Karpas-422 (cell line): Measurements from ENCODE around the gene ZC2HC1C. TPM values are rescaled to one million over a fixed set of nuclear protein-coding genes. Genes with fewer than 3 reads are reported as not detected.
A peak's percentile ranks its signal among the peaks of the same experiment; 100 is the strongest.

ENCODE experiments used
- DNase-seq: peaks from one replicate; pipeline ENCODE4 v3.0.0-alpha.2; 2015
- H2AFZ ChIP-seq: fragments of 200-600 bp; sonication (generic); 2 replicates; pipeline ENCODE4 v1.6.1; 2014; ENCODE audit warnings: antibody characterized with exemption, low read length, mixed read lengths
- H3K27ac ChIP-seq: fragments of 200-600 bp; sonication (generic); 2 replicates; pipeline ENCODE4 v1.5.1; 2014; ENCODE audit warnings: mild to moderate bottlenecking, low read length, moderate library complexity
- H3K27me3 ChIP-seq: fragments of 200-600 bp; sonication (generic); 2 replicates; pipeline ENCODE4 v1.6.1; 2014; ENCODE audit warnings: low read length, mixed read lengths
- H3K36me3 ChIP-seq: fragments of 200-600 bp; sonication (generic); 2 replicates; pipeline ENCODE4 v1.6.1; 2014; ENCODE audit warnings: low read length, mixed read lengths; ENCODE audit not compliant: insufficient read depth
- H3K4me1 ChIP-seq: fragments of 200-600 bp; sonication (generic); 2 replicates; pipeline ENCODE4 v1.6.1; 2014; ENCODE audit warnings: mild to moderate bottlenecking, low read length, mixed read lengths
- H3K4me2 ChIP-seq: fragments of 200-600 bp; sonication (generic); 2 replicates; pipeline ENCODE4 v1.6.1; 2014; ENCODE audit warnings: low read length, low read depth, mild to moderate bottlenecking; ENCODE audit not compliant: poor library complexity, severe bottlenecking
- H3K4me3 ChIP-seq: fragments of 200-600 bp; sonication (generic); 2 replicates; pipeline ENCODE4 v1.5.1; 2014; ENCODE audit warnings: mild to moderate bottlenecking, antibody characterized with exemption, low read length, mixed read lengths
- H3K79me2 ChIP-seq: fragments of 200-600 bp; sonication (generic); 2 replicates; pipeline ENCODE4 v1.6.1; 2014; ENCODE audit warnings: mild to moderate bottlenecking, low read length, mixed read lengths
- H3K9ac ChIP-seq: fragments of 200-600 bp; sonication (generic); 2 replicates; pipeline ENCODE4 v1.6.0; 2014; ENCODE audit warnings: low read length
- H3K9me2 ChIP-seq: fragments of 200-600 bp; sonication (generic), shearing (Covaris generic); replicated peaks from 2 replicates; pipeline ENCODE4 v1.6.0; 2014; ENCODE audit warnings: mild to moderate bottlenecking, low read length, moderate library complexity; ENCODE audit not compliant: insufficient read depth
- H3K9me3 ChIP-seq: fragments of 300-700, 200-600 bp; sonication (generic); 2 replicates; pipeline ENCODE4 v1.6.1; 2014; ENCODE audit warnings: low read length, mixed read lengths
- H4K20me1 ChIP-seq: fragments of 200-600 bp; sonication (generic); 2 replicates; pipeline ENCODE4 v1.6.1; 2014; ENCODE audit warnings: mild to moderate bottlenecking, antibody characterized with exemption, low read length, low read depth; ENCODE audit not compliant: insufficient read depth
- total RNA-seq: library from RNA; depleted of rRNA; stranded (reverse); fragments of >200 nt; shearing (Covaris generic); gene quantifications from 2 replicates; pipeline ENCODE4 v1.2.3, GENCODE V29; 2014; ENCODE audit warnings: low replicate concordance

The ZC2HC1C gene
- total RNA-seq, 1 experiment from 2014 or later = 1.1 TPM

DNA sequence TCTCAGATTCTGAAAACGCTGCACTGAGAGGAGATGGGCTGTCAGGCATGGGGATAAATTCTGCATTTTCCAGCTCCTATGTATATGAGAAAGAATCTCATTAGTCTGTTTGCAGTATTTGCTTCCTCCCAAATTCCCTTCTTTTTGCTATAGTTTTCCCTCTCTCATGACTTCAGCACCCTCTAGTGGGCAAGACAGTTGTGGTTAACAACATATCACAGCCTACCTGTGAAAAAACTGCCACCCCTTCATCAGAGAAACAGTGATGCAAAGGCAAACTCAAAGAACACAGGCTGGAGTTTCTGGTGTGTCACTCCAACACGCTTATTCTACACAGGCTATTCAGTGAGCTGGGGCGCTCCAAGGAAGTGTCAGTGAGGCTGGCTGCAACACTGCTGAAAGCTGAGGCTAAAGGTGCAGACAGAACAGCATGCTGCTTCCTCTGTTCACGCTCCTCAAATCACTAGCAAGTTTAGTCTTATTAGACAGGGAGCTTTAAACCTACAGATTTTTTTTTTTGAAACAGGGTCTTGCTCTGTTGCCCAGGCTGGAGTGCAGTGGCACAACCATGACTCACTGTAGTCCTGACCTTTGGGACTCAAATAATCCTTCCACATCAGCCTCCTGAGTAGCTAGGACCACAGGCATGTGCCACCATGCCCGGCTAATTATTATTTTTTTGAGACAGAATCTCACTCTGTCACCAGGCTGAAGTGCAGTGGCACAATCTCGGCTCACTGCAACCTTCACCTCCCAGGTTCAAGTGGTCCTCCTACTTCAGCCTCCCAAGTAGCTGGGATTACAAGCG lies 19.3 kb downstream of the ZC2HC1C start:
- Histone ChIP-seq H3K9me3 (no peaks in the 10 kb centered on the region), H3K4me1 (no peaks in the 10 kb centered on the region), H3K4me3 (no peak overlapping the region), H3K27ac (no peak overlapping the region), H3K36me3 (peaks cover 59% of the 10 kb centered on the region), H4K20me1 (no peaks in the 10 kb centered on the region), H3K9ac (no peak overlapping the region), H3K79me2 (no peaks in the 10 kb centered on the region), H3K9me2 (no peaks in the 10 kb centered on the region), H3K27me3 (no peaks in the 10 kb centered on the region), H3K4me2 (no peak overlapping the region), H2AFZ (no peak overlapping the region)
- DNase-seq = peak; percentile 88

GRCh38 chr14:75090353-75090752 lies 20.9 kb downstream of the ZC2HC1C start:
- H3K4me1 ChIP-seq = no peaks in the 10 kb centered on the region
- no peak overlapping the region for H3K4me3 ChIP-seq
- no peaks in the 10 kb centered on the region for H3K9me3 ChIP-seq
- no peaks in the 10 kb centered on the region for H3K79me2 ChIP-seq
- H4K20me1 ChIP-seq = no peaks in the 10 kb centered on the region
- no peak overlapping the region for H2AFZ ChIP-seq
- H3K9ac ChIP-seq = no peak overlapping the region
- no peaks in the 10 kb centered on the region for H3K27me3 ChIP-seq
- H3K9me2 ChIP-seq = no peaks in the 10 kb centered on the region
- DNase-seq = no peak
- no peak overlapping the region for H3K27ac ChIP-seq
- no peak overlapping the region for H3K4me2 ChIP-seq
- peaks cover 60% of the 10 kb centered on the region for H3K36me3 ChIP-seq

GRCh38 chr14:75091251-75091650 lies 21.8 kb downstream of the ZC2HC1C start:
- H4K20me1 ChIP-seq = no peaks in the 10 kb centered on the region
- H3K27ac ChIP-seq = no peak overlapping the region
- H3K9me2 ChIP-seq = no peaks in the 10 kb centered on the region
- no peak overlapping the region for H3K9ac ChIP-seq
- H3K27me3 ChIP-seq = no peaks in the 10 kb centered on the region
- no peaks in the 10 kb centered on the region for H3K79me2 ChIP-seq
- no peak overlapping the region for H3K4me2 ChIP-seq
- no peak for DNase-seq
- H2AFZ ChIP-seq = no peak overlapping the region
- H3K9me3 ChIP-seq = no peaks in the 10 kb centered on the region
- H3K36me3 ChIP-seq = peaks cover 61% of the 10 kb centered on the region; the same call in 1 of the 2 replicates
- no peaks in the 10 kb centered on the region for H3K4me1 ChIP-seq
- H3K4me3 ChIP-seq = no peak overlapping the region

- Histone ChIP-seq H3K4me2 (no peak overlapping the region), H3K9me3 (no peaks in the 10 kb centered on the region), H3K36me3 (peaks cover 60% of the 10 kb centered on the region), H3K9ac (no peak overlapping the region), H3K27ac (no peak overlapping the region), H3K9me2 (no peaks in the 10 kb centered on the region), H2AFZ (no peak overlapping the region), H3K27me3 (no peaks in the 10 kb centered on the region), H4K20me1 (no peaks in the 10 kb centered on the region), H3K4me3 (no peak overlapping the region), H3K4me1 (no peaks in the 10 kb centered on the region), H3K79me2 (peaks cover 1% of the 10 kb centered on the region; the same call in 1 of the 2 replicates)
- DNase-seq = no peak
Measured at GRCh38 chr14:75092698-75093097, 23.3 kb downstream of the ZC2HC1C start.

GRCh38 chr14:75094896-75095295 lies 25.5 kb downstream of the ZC2HC1C start:
- no peaks in the 10 kb centered on the region for H3K9me2 ChIP-seq
- H4K20me1 ChIP-seq = no peaks in the 10 kb centered on the region
- no peaks in the 10 kb centered on the region for H3K27me3 ChIP-seq
- no peaks in the 10 kb centered on the region for H3K4me1 ChIP-seq
- H2AFZ ChIP-seq = no peak overlapping the region
- peaks cover 5% of the 10 kb centered on the region; the same call in 1 of the 2 replicates for H3K79me2 ChIP-seq
- H3K9ac ChIP-seq = no peak overlapping the region
- no peak overlapping the region for H3K4me2 ChIP-seq
- no peak for DNase-seq
- no peaks in the 10 kb centered on the region for H3K9me3 ChIP-seq
- no peak overlapping the region for H3K4me3 ChIP-seq
- peaks cover 66% of the 10 kb centered on the region for H3K36me3 ChIP-seq
- H3K27ac ChIP-seq = no peak overlapping the region

- Histone ChIP-seq H3K27me3 (no peaks in the 10 kb centered on the region), H3K4me2 (no peak overlapping the region), H3K36me3 (peaks cover 67% of the 10 kb centered on the region), H3K27ac (no peak overlapping the region), H3K9me3 (no peaks in the 10 kb centered on the region), H3K9ac (no peak overlapping the region), H4K20me1 (no peaks in the 10 kb centered on the region), H2AFZ (no peak overlapping the region), H3K79me2 (peaks cover 5% of the 10 kb centered on the region; the same call in 1 of the 2 replicates), H3K4me3 (no peak overlapping the region), H3K4me1 (no peaks in the 10 kb centered on the region), H3K9me2 (no peaks in the 10 kb centered on the region)
- DNase-seq = no peak
Measured at GRCh38 chr14:75095690-75096089, 26.2 kb downstream of the ZC2HC1C start.

DNA sequence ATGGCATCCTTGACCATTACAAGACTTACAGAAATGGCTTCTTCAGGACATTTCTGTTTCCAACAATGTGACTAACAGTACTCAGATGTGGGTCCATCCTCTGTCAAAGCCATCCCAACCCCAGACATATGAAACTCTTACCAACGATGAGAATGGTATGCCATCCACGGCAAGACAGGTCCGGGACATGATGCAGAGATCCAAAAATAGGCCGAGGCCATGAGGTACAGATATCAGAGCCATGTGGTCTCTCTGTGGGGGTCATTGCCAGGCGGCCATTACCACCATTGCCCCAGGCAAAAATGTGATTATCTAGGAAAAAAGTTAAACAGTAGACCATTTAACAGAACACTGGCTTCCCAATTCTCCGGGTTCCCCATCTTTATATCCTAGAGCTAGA lies 27.5 kb downstream of the ZC2HC1C start:
- Histone ChIP-seq H3K4me3 (no peak overlapping the region), H2AFZ (no peak overlapping the region), H3K9ac (no peak overlapping the region), H3K4me2 (no peak overlapping the region), H3K79me2 (peaks cover 5% of the 10 kb centered on the region; the same call in 1 of the 2 replicates), H3K27me3 (no peaks in the 10 kb centered on the region), H3K36me3 (peaks cover 70% of the 10 kb centered on the region), H3K27ac (no peak overlapping the region), H3K4me1 (no peaks in the 10 kb centered on the region), H4K20me1 (no peaks in the 10 kb centered on the region), H3K9me2 (no peaks in the 10 kb centered on the region), H3K9me3 (no peaks in the 10 kb centered on the region)
- DNase-seq = no peak

GRCh38 chr14:75098212-75098611 lies 28.8 kb downstream of the ZC2HC1C start:
- Histone ChIP-seq H3K36me3 (peaks cover 69% of the 10 kb centered on the region), H3K79me2 (peaks cover 5% of the 10 kb centered on the region; the same call in 1 of the 2 replicates), H3K27ac (no peak overlapping the region), H4K20me1 (no peaks in the 10 kb centered on the region), H3K9me3 (no peaks in the 10 kb centered on the region), H3K4me2 (no peak overlapping the region), H3K4me1 (no peaks in the 10 kb centered on the region), H3K4me3 (no peak overlapping the region), H3K9ac (no peak overlapping the region), H3K27me3 (no peaks in the 10 kb centered on the region), H3K9me2 (no peaks in the 10 kb centered on the region), H2AFZ (no peak overlapping the region)
- no peak for DNase-seq
